ENCODE data around the gene LRRC7.
"Not testable (repeated sequence)": the region's sequence is repeated elsewhere in the genome, so short reads cannot be mapped to it uniquely, and the experiment has no call there.

DNA sequence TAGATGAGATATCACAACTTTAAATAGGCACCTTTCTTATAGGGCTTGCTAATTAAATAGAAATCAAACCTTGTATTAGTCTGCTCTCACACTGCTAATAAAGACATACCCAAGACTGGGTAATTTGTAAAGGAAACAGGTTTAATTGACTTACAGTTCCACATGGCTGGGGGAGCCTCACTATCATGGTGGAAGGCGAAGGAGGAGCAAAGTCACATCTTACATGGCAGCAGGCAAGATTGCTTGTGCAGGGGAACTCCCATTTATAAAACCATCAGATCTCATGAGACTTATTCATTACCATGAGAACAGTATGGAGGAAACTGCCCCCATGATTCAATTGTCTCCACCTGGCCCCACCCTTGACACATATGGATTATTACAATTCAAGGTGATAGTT, 477.9 kb downstream of the LRRC7 start:
- TF ChIP-seq, protein P1, sequence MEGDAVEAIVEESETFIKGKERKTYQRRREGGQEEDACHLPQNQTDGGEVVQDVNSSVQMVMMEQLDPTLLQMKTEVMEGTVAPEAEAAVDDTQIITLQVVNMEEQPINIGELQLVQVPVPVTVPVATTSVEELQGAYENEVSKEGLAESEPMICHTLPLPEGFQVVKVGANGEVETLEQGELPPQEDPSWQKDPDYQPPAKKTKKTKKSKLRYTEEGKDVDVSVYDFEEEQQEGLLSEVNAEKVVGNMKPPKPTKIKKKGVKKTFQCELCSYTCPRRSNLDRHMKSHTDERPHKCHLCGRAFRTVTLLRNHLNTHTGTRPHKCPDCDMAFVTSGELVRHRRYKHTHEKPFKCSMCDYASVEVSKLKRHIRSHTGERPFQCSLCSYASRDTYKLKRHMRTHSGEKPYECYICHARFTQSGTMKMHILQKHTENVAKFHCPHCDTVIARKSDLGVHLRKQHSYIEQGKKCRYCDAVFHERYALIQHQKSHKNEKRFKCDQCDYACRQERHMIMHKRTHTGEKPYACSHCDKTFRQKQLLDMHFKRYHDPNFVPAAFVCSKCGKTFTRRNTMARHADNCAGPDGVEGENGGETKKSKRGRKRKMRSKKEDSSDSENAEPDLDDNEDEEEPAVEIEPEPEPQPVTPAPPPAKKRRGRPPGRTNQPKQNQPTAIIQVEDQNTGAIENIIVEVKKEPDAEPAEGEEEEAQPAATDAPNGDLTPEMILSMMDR (IDR thresholded peaks at IDR 0.05; ENCODE audit: poor library complexity): not testable (repeated sequence)
- not testable (repeated sequence) for TF ChIP-seq EZH2 (IDR thresholded peaks at IDR 0.05; ENCODE audit: borderline replicate concordance)
